H1 (cell line): ENCODE results near the gene FGGY. TPM values are rescaled to one million over a fixed set of nuclear protein-coding genes. Genes with fewer than 3 reads are reported as not detected.

Source experiments
- CTCF ChIA-PET: fragments of 300-600 bp; sonication (Branson Sonifier 250); formaldehyde crosslinking; loops from one replicate; lab custom pipeline; 2021; ENCODE audit not compliant: partially characterized antibody; lab: Charles Lee
- POLR2A ChIA-PET: fragments of 300-600 bp; sonication (Branson Sonifier 250); formaldehyde crosslinking; loops from one replicate; lab custom pipeline; 2021; ENCODE audit warnings: inconsistent platforms; ENCODE audit not compliant: partially characterized antibody; lab: Charles Lee
- DNase-seq, 2 experiments: peaks; one replicate each; pipeline versions ENCODE4 v3.0.0 to v3.0.0-alpha.2; 2010 to 2022; ENCODE audit warnings: low spot score in 2 of 2, low read depth in 1 of 2, mixed read lengths in 1 of 2
- FAIRE-seq: peaks from 2 replicates; lab custom pipeline; 2011; peaks lifted over from hg19 to GRCh38; lab: Jason Lieb, UNC
- H2AFZ ChIP-seq: 2 replicates; pipeline ENCODE4 v1.8.1; 2012; ENCODE audit warnings: low read length, inconsistent platforms
- H2AK5ac ChIP-seq: 2 replicates; pipeline ENCODE4 v1.6.1; 2013; ENCODE audit warnings: low read depth, low read length
- H2BK120ac ChIP-seq: replicated peaks from 2 replicates; pipeline ENCODE3; 2013; ENCODE audit warnings: low read depth, low read length, inconsistent platforms
- H2BK12ac ChIP-seq: 2 replicates; pipeline ENCODE4 v1.6.1; 2013; ENCODE audit warnings: low read depth, low read length
- H2BK15ac ChIP-seq: 2 replicates; pipeline ENCODE4 v1.6.1; 2013; ENCODE audit warnings: low read length
- H2BK20ac ChIP-seq: 2 replicates; pipeline ENCODE4 v1.6.1; 2013; ENCODE audit warnings: low read length
- H2BK5ac ChIP-seq: 2 replicates; pipeline ENCODE4 v1.6.1; 2013; ENCODE audit warnings: low read depth, low read length
- H3K14ac ChIP-seq: 2 replicates; pipeline ENCODE4 v1.6.1; 2013; ENCODE audit warnings: inconsistent platforms; ENCODE audit not compliant: insufficient read length
- H3K18ac ChIP-seq: 2 replicates; pipeline ENCODE4 v1.6.1; 2013; ENCODE audit warnings: low read length; ENCODE audit errors: extremely low read depth
- H3K23ac ChIP-seq: 2 replicates; pipeline ENCODE4 v1.6.1; 2013; ENCODE audit warnings: inconsistent platforms; ENCODE audit not compliant: insufficient read length
- H3K23me2 ChIP-seq: 2 replicates; pipeline ENCODE4 v1.6.1; 2013; ENCODE audit warnings: low read depth, low read length
- H3K27ac ChIP-seq: 2 replicates; pipeline ENCODE4 v1.6.1; 2011; ENCODE audit warnings: low read depth, low read length, inconsistent platforms
- H3K27me3 ChIP-seq, 4 experiments: replicated peaks in 1 of 4; 1 replicate in 1 of 4; 2 replicates in 3 of 4; pipeline versions ENCODE4 v1.6.1 to v1.8.1; 2011 to 2013; ENCODE audit warnings: low read length in 3 of 4, mild to moderate bottlenecking in 3 of 4, inconsistent platforms in 2 of 4, mixed read lengths in 2 of 4, moderate library complexity in 1 of 4; ENCODE audit not compliant: control insufficient read depth in 3 of 4, insufficient read depth in 3 of 4; ENCODE audit errors: extremely low read depth in 1 of 4
- H3K36me3 ChIP-seq, 4 experiments: 2 replicates each; pipeline versions ENCODE4 v1.6.1 to v1.8.1; 2011 to 2013; ENCODE audit warnings: mild to moderate bottlenecking in 4 of 4, low read length in 3 of 4, moderate library complexity in 2 of 4, control low read depth in 1 of 4, inconsistent platforms in 1 of 4; ENCODE audit not compliant: insufficient read depth in 4 of 4, control insufficient read depth in 2 of 4
- H3K4ac ChIP-seq: replicated peaks from 2 replicates; pipeline ENCODE3; 2013; ENCODE audit warnings: low read length, low read depth, mixed read lengths, inconsistent platforms; ENCODE audit not compliant: insufficient read length
- H3K4me1 ChIP-seq, 4 experiments: replicated peaks in 1 of 4; 1 replicate in 1 of 4; 2 replicates in 3 of 4; pipeline versions ENCODE4 v1.6.1 to v1.8.1; 2011 to 2013; ENCODE audit warnings: low read length in 3 of 4, inconsistent platforms in 2 of 4, mixed read lengths in 1 of 4; ENCODE audit not compliant: insufficient read depth in 4 of 4, control insufficient read depth in 3 of 4
- H3K4me2 ChIP-seq, 2 experiments: 2 replicates each; pipeline versions ENCODE4 v1.6.1 to v1.8.1; 2011 to 2013; ENCODE audit warnings: low read depth in 2 of 2, low read length in 2 of 2, control low read depth in 1 of 2, inconsistent platforms in 1 of 2, mild to moderate bottlenecking in 1 of 2; ENCODE audit not compliant: insufficient read depth in 1 of 2
- H3K4me3 ChIP-seq, 4 experiments: fragments of 200-600, 300-600 bp in 1 of 4; sonication (generic), shearing (Covaris generic), sonication (Bioruptor Twin) in 1 of 4; 2 replicates each; pipeline versions ENCODE4 v1.5.1 to v1.8.1; 2011 to 2016; ENCODE audit warnings: low read length in 4 of 4, low read depth in 3 of 4, control low read depth in 2 of 4, inconsistent platforms in 2 of 4, mild to moderate bottlenecking in 2 of 4, mixed read lengths in 1 of 4, moderate library complexity in 1 of 4; ENCODE audit not compliant: insufficient read depth in 2 of 4; ENCODE audit errors: extremely low read depth in 1 of 4
- H3K56ac ChIP-seq: replicated peaks from 2 replicates; pipeline ENCODE3; 2013; ENCODE audit warnings: low read depth, mild to moderate bottlenecking, mixed read lengths, low read length, inconsistent platforms; ENCODE audit not compliant: insufficient read length
- H3K79me1 ChIP-seq: 2 replicates; pipeline ENCODE4 v1.6.1; 2013; ENCODE audit warnings: low read depth, low read length, control low read depth
- H3K79me2 ChIP-seq, 2 experiments: 2 replicates each; pipeline versions ENCODE4 v1.6.1 to v1.8.1; 2012 to 2013; ENCODE audit warnings: low read length in 2 of 2, mild to moderate bottlenecking in 2 of 2, inconsistent platforms in 1 of 2; ENCODE audit not compliant: insufficient read depth in 2 of 2, control insufficient read depth in 1 of 2
- H3K9ac ChIP-seq, 4 experiments: replicated peaks in 1 of 4; 1 replicate in 1 of 4; 2 replicates in 3 of 4; pipeline versions ENCODE4 v1.6.1 to v1.8.1; 2011 to 2013; ENCODE audit warnings: low read depth in 3 of 4, low read length in 3 of 4, control low read depth in 2 of 4, mild to moderate bottlenecking in 2 of 4, moderate library complexity in 2 of 4, inconsistent platforms in 1 of 4; ENCODE audit errors: extremely low read depth in 1 of 4
- H3K9me3 ChIP-seq, 2 experiments: 2 replicates each; pipeline versions ENCODE4 v1.6.1 to v1.8.1; 2012 to 2013; ENCODE audit warnings: mild to moderate bottlenecking in 2 of 2, moderate library complexity in 2 of 2, control low read depth in 1 of 2, inconsistent platforms in 1 of 2, low read depth in 1 of 2, low read length in 1 of 2, mixed read lengths in 1 of 2; ENCODE audit not compliant: insufficient read depth in 2 of 2
- H4K20me1 ChIP-seq, 2 experiments: replicated peaks in 1 of 2; 2 replicates each; pipeline versions ENCODE3 to v1.8.1; 2011 to 2013; ENCODE audit warnings: inconsistent platforms in 2 of 2, low read length in 2 of 2, mild to moderate bottlenecking in 1 of 2; ENCODE audit not compliant: insufficient read depth in 2 of 2, control insufficient read depth in 1 of 2
- H4K5ac ChIP-seq: 2 replicates; pipeline ENCODE4 v1.6.1; 2013; ENCODE audit warnings: low read length, low read depth, mixed read lengths, inconsistent platforms; ENCODE audit not compliant: insufficient read length
- H4K8ac ChIP-seq: 2 replicates; pipeline ENCODE4 v1.8.0; 2013; ENCODE audit warnings: mild to moderate bottlenecking, moderate library complexity, low read length, inconsistent platforms; ENCODE audit not compliant: insufficient read depth; ENCODE audit errors: extremely low read depth
- H4K91ac ChIP-seq: replicated peaks from 2 replicates; pipeline ENCODE3; 2013; ENCODE audit warnings: low read length, mixed read lengths, inconsistent platforms; ENCODE audit not compliant: insufficient read length
- CBX8 ChIP-seq: fragments of 300-800, 300-1000 bp; sonication (generic); IDR thresholded peaks from 2 replicates; pipeline ENCODE4 v1.7.1; 2016; ENCODE audit warnings: low read depth, low read length, borderline replicate concordance
- CEBPB ChIP-seq: IDR thresholded peaks from 2 replicates; pipeline ENCODE4 v1.6.1; 2012; ENCODE audit warnings: low read depth, low read length
- JUN ChIP-seq: IDR thresholded peaks from 2 replicates; pipeline ENCODE4 v1.6.1; 2011; ENCODE audit warnings: low read depth, mild to moderate bottlenecking, improper control_type of control experiment, low read length
- NANOG ChIP-seq: IDR thresholded peaks from 2 replicates; pipeline ENCODE4 v1.6.1; 2011; ENCODE audit warnings: low read length, low read depth, mild to moderate bottlenecking, inconsistent platforms; ENCODE audit not compliant: insufficient read depth, poor library complexity, severe bottlenecking
- POU5F1 ChIP-seq: IDR thresholded peaks from 2 replicates; pipeline ENCODE4 v1.6.1; 2011; ENCODE audit warnings: low read depth, mild to moderate bottlenecking, low read length, moderate library complexity
- TCF12 ChIP-seq: IDR thresholded peaks from 2 replicates; pipeline ENCODE4 v1.6.1; 2011; ENCODE audit warnings: low read depth, mild to moderate bottlenecking, low read length
- WGBS, 2 experiments: shearing (Covaris generic) in 1 of 2; methylation state at CpG; one replicate each; pipeline versions ENCODE4 v1.1.6 to v1.1.7; 2013 to 2015; ENCODE audit warnings: low lambda C conversion rate in 2 of 2, mixed read lengths in 2 of 2, inconsistent platforms in 1 of 2, low coverage in 1 of 2, missing lambda C conversion rate in 1 of 2; ENCODE audit not compliant: insufficient replicate concordance in 2 of 2, insufficient coverage in 1 of 2, insufficient read length in 1 of 2; ENCODE audit errors: extremely low coverage in 1 of 2, missing lambda C conversion rate in 1 of 2; 5-methylcytosine and 5-hydroxymethylcytosine counted together
- polyA plus RNA-seq, 7 experiments: library from polyadenylated mRNA; depleted of rRNA in 3 of 7; stranded (reverse) in 5 of 7; unstranded in 2 of 7; fragments of >200 nt in 5 of 7; fragments of 200-250 nt in 2 of 7; gene quantifications; 1 replicate in 5 of 7; 2 replicates in 1 of 7; 4 replicates in 1 of 7; pipeline versions ENCODE4 v1.2.1 to v1.2.3, GENCODE V29; 2011 to 2013; ENCODE audit warnings: missing spikeins in 2 of 7, mixed read lengths in 2 of 7
- total RNA-seq: library from RNA; stranded (reverse); fragmentation: NEBNext Ultra II Directional; extraction: Animal tissue kit (Norgen Biotek cat#: 25700); gene quantifications from 2 replicates; pipeline ENCODE4 v1.2.1, GENCODE V29; 2021
- TF ChIP-seq, protein P1 (sequence below), 3 experiments: IDR thresholded peaks; 1 replicate in 2 of 3; 2 replicates in 1 of 3; pipeline versions ENCODE4 v1.5.1 to v1.6.1; 2011; ENCODE audit warnings: low read length in 3 of 3, mild to moderate bottlenecking in 3 of 3, inconsistent platforms in 2 of 3, low read depth in 1 of 3, moderate library complexity in 1 of 3; ENCODE audit not compliant: insufficient read depth in 1 of 3; ENCODE audit errors: control extremely low read depth in 1 of 3
- TF ChIP-seq, protein P2 (sequence below): IDR thresholded peaks from 2 replicates; pipeline ENCODE4 v1.6.1; 2012; ENCODE audit warnings: low read length, inconsistent platforms

Gene FGGY
- total and polyA plus RNA-seq, 2 of the 8 experiments (the other 6 are each of a cell fraction or from before 2014, with no cell fraction given), result 10.3 to 12.5 TPM

DNA sequence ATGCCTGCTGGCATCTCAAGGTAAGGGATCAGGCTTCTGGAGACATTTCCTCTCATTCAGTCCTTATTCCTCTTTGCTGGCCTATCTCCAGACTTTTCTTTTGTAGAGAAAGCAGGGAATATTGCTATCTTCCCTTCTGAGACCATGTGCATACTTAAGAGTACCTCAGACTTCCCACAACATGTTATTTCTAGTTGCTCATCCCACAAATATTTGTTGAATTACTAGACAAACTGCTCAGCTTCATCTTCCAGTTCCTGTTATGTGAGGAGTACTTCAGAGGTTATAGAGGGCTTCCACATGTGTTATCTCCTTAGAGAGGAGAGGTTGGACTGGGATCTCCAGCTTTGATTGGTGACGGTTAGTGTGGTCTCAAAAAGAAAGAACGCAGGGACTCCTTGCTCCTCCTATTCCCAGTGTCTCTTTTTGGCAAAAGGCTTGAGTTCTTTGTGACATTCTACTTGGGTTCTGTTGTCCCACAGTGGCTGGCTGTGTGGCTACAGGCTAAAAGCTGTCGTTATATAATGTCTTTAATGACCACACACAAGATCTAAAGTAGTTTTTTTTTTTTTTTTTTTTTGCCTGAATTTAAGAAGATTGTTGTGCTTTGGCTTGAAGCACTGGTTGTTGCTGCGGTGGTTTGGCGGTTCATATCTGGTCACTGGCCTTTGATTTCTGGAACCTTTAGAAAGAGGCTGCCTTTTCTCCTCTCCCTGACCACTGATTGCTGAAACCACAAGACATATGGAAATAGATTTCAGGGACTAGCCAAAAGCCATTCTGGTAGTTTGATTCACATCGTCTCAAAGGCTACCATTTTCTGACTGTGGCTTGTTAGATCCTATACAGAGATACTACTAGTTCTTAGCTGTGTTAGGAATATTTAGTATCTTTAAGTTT, 78.7 kb downstream of the FGGY start:
- no peak overlapping the region for H4K8ac ChIP-seq
- H3K23me2 ChIP-seq, result no peaks in the 10 kb centered on the region; the same call in 1 of the 2 replicates
- WGBS, 2 experiments, result 96% methylated on average over 6 of the region's 6 CpGs; no CpG with 5 or more reads in 1 of the 2 experiments
- no peaks in the 10 kb centered on the region for H3K4me1 ChIP-seq
- no peak overlapping the region for H3K4me2 ChIP-seq
- H4K91ac ChIP-seq, result no peak overlapping the region
- H2BK5ac ChIP-seq, result no peak overlapping the region
- no peak overlapping the region for H3K18ac ChIP-seq
- no peak overlapping the region for H3K4me3 ChIP-seq
- H3K27me3 ChIP-seq, result no peaks in the 10 kb centered on the region
- no peak overlapping the region for H3K23ac ChIP-seq
- no peaks in the 10 kb centered on the region for H3K79me1 ChIP-seq
- POLR2A ChIA-PET, result no interaction called here
- no peak overlapping the region for H2BK12ac ChIP-seq
- no peak overlapping the region for H3K9ac ChIP-seq
- DNase-seq (no peak), FAIRE-seq (no peak)
- no peaks in the 10 kb centered on the region for H4K20me1 ChIP-seq
- H3K4ac ChIP-seq, result no peak overlapping the region
- H2BK15ac ChIP-seq, result no peak overlapping the region
- no peak overlapping the region for H2AFZ ChIP-seq
- H3K56ac ChIP-seq, result no peak overlapping the region
- H3K36me3 ChIP-seq, result no peaks in the 10 kb centered on the region
- H4K5ac ChIP-seq, result no peak overlapping the region
- no peaks in the 10 kb centered on the region for H3K9me3 ChIP-seq
- CTCF ChIA-PET, result interaction anchor here (0.5 to 0.6 kb wide), 2 partner anchors 45 to 1067 kb away, joined by 3 to 4 read pairs; no protein-coding TSS in a partner anchor
- H2BK120ac ChIP-seq, result no peak overlapping the region
- no peak overlapping the region for H2AK5ac ChIP-seq
- H3K79me2 ChIP-seq, result no peaks in the 10 kb centered on the region
- no peak overlapping the region for H3K14ac ChIP-seq
- no peak overlapping the region for H2BK20ac ChIP-seq
- no peak overlapping the region for H3K27ac ChIP-seq
- TF ChIP-seq JUN (no peak), TCF12 (no peak), NANOG (no peak), POU5F1 (no peak), CEBPB (no peak), CBX8 (no peak)
- TF ChIP-seq, protein P1, sequence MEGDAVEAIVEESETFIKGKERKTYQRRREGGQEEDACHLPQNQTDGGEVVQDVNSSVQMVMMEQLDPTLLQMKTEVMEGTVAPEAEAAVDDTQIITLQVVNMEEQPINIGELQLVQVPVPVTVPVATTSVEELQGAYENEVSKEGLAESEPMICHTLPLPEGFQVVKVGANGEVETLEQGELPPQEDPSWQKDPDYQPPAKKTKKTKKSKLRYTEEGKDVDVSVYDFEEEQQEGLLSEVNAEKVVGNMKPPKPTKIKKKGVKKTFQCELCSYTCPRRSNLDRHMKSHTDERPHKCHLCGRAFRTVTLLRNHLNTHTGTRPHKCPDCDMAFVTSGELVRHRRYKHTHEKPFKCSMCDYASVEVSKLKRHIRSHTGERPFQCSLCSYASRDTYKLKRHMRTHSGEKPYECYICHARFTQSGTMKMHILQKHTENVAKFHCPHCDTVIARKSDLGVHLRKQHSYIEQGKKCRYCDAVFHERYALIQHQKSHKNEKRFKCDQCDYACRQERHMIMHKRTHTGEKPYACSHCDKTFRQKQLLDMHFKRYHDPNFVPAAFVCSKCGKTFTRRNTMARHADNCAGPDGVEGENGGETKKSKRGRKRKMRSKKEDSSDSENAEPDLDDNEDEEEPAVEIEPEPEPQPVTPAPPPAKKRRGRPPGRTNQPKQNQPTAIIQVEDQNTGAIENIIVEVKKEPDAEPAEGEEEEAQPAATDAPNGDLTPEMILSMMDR (IDR thresholded peaks at IDR 0.05; ENCODE audit: control extremely low read depth in 1 of 3, insufficient read depth in 1 of 3, low read depth in 1 of 3, low read length in 3 of 3), result no peak
- TF ChIP-seq, protein P2, sequence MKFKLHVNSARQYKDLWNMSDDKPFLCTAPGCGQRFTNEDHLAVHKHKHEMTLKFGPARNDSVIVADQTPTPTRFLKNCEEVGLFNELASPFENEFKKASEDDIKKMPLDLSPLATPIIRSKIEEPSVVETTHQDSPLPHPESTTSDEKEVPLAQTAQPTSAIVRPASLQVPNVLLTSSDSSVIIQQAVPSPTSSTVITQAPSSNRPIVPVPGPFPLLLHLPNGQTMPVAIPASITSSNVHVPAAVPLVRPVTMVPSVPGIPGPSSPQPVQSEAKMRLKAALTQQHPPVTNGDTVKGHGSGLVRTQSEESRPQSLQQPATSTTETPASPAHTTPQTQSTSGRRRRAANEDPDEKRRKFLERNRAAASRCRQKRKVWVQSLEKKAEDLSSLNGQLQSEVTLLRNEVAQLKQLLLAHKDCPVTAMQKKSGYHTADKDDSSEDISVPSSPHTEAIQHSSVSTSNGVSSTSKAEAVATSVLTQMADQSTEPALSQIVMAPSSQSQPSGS, result no peak
